HG02981 (cell line): ENCODE data around the gene PPFIA1.

Source experiments
- ATAC-seq: cut with Tn5 transposase; IDR thresholded peaks from one replicate; pipeline ENCODE4 v1.9.1; 2021; ENCODE audit warnings: mild to moderate bottlenecking, moderate library complexity; ENCODE audit not compliant: unreplicated experiment

The PPFIA1 gene

GRCh38 chr11:70351646-70352045 is 81.2 kb downstream of the PPFIA1 start:
- ATAC-seq = no peak

GRCh38 chr11:70352100-70352499 is 81.6 kb downstream of the PPFIA1 start:
- ATAC-seq = no peak

DNA sequence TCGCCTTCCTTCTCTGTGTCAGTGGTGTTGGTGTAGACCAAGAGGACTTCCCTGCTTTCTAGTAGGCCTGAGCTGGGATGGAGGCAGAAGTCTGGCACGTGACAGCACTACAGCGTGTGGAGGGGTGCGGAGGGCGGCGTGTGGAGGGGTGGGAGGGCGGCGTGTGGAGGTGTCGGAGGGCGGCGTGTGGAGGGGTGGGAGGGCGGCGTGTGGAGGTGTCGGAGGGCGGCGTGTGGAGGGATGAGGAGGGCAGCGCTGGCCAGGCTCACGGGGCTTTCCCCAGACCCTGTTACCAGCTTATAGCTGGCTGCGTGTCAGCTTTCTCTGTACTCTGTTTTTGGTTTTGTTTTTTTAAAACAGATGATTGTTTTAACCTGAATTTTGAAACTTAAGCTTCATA is 82.1 kb downstream of the PPFIA1 start:
- no peak for ATAC-seq

GRCh38 chr11:70353329-70353728 is 82.8 kb downstream of the PPFIA1 start:
- no peak for ATAC-seq

GRCh38 chr11:70353900-70354568 is 83.5 kb downstream of the PPFIA1 start:
- no peak for ATAC-seq

GRCh38 chr11:70354629-70355028 is 84.1 kb downstream of the PPFIA1 start:
- no peak for ATAC-seq

DNA sequence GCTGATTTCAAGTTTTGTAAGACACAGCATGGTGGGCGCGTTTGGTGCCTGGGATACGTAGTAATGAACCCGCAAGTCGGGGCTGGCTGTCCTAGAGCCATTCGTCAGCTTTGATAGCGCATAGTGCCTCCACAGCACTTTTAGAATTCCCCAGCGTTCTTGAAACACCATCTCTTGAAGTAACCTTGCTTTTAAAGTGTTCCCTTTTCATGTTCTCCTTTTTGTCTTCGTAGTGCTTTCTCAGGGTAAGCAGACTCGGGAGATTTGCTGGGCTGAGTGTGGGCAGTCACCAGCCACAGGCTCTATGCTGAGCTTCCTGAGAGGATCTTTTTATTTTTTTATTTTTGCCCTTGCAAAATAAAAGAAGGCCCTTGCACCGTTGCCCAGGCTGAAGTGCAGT is 88.3 kb downstream of the PPFIA1 start:
- ATAC-seq = no peak

DNA sequence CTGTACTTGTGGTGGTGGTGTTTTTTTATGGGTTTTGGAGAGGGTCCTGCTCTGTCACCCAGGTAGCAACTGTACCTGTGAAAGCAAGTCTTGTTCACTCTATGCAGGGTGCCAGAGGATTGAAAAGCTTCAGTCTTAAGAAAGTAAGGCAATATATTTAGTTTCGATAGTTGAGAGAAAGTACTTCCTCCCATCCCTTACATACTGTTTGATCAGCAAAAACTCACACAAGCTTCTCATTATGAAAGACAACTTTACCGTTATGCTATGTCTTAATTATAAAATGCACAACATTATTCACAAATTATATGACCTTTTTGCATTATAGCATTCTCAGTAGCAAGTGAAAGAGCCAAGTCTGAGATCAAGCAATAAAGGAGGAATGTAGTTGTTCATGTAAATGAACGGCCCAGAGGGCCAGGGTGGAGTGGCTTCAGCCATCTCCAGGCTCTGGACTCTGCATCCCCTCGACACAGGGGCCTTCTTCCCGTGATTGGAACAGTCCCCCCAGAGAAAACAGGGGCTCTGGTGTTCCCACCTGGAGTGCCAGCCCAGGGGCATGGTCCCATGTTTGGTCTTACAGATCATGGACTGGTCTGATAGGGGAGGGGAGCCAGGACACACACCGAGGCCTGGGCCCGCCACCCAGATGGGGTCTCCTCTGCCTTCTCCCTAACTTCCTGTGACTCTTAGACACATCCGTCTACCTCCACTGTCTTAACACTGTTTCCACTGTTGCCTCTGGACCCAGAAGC is 89.1 kb downstream of the PPFIA1 start:
- ATAC-seq = no peak

DNA sequence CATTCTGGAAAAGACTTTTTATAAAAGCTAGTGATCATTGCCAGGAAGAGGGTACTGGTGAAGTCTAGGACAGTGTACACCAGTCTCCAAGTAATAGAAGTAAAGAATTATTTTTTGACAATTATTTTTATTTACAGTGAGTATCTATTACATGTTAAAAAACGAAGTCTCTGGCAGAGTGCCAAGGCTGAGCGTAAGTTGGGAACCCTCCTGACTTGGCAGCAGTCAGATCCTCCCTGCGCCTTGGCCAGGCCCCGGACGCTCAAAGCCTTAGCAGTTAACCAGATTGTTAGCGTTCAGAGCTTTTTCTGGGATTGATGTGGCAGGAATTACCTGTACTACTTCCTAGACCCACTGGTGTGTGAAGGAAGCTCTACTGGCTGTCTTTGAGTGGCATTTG is 89.7 kb downstream of the PPFIA1 start:
- ATAC-seq = no peak

GRCh38 chr11:70364178-70364577 is 93.7 kb downstream of the PPFIA1 start:
- ATAC-seq = no peak

GRCh38 chr11:70364745-70365543 is 94.5 kb downstream of the PPFIA1 start:
- no peak for ATAC-seq

GRCh38 chr11:70365544-70365927 is 95.0 kb downstream of the PPFIA1 start:
- ATAC-seq = no peak

DNA sequence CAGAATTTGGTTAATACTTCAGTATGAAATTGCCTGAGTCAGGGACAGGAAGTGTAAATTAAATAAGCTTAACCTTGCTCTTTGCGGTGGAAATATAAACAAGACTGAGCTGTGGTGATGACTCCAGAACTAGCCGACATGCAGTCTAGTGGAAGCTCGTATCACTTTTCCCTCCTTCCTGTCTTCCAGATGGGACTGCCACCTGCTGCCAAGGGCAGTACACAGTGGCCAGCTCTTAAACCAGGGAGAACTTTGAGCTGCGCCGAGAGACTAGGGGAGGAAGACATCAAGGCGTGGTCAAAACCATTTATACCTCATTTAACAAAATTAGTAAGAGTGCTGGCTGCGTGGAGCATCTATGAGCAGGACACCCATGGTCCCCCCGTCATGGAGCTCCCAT is 96.6 kb downstream of the PPFIA1 start:
- no peak for ATAC-seq

DNA sequence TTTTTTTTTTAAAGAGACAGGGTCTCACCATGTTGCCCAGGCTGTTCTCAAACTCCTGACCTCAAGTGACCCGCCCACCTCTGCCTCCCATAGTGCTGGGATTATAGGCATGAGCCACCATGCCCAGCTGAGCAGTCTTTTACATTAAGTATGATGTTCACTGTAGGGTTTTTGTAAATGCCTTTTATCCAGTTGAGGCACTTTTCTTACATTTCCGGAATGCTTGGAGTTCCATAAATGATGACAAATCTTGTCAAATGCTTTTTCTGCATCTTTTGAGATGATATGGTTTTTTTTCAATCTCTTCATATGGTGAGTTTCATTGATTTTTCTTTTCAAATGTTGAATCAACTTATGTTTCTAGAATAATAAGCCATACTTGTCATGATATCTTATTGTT is 98.5 kb downstream of the PPFIA1 start:
- ATAC-seq = no peak

GRCh38 chr11:70371241-70371640 is 100.8 kb downstream of the PPFIA1 start:
- ATAC-seq = no peak

GRCh38 chr11:70372076-70372475 is 101.6 kb downstream of the PPFIA1 start:
- ATAC-seq = no peak

- no peak for ATAC-seq
Measured at GRCh38 chr11:70376621-70377020, 106.1 kb downstream of the PPFIA1 start.

DNA sequence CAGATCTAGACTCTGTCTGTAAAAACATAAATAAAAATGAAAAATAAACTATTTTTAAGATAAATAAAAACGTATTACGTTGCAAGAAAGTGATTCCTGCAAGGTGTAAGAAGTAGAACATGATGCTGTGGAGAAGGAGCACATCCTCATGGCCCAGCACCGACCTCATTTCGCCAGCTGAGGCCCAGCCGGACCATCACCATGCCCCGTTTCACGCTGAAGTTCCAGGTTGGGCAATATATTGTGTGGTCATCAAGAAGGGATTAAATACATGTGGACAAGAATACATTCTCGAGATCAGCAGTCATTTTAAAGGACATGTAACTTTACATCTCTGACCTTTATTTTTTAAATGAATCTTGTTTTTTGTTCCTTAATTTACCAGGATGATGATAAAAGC is 107.2 kb downstream of the PPFIA1 start:
- no peak for ATAC-seq

DNA sequence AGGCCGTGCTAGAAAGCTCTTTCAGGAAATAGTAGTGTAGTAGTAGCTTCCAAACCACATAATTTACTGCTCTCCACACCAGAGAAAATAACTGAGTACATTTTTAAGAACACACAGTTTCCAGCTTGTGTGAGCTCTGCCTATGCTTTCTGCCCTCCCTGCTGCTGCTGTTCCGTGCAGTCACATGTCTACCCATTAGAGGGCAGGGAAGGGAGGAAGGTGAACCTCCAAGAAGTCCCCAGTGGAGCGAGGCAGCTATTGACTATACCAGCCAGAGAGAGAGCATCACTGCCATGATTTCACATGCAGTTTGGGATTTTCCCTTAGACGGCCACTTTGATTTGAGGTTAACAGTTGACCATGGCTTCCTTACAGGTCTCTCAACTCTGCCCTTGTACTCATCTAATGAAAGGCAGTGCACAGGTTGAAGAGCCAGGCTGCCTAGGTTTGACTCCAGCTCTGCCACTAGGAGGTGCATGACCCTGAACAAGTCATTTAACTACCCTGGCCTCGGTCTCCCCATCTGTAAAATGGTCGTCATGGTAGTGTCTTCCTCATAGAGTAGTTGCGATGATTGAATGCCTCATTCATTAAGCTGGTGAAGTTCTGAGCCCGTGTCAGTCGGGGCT is 108.1 kb downstream of the PPFIA1 start:
- ATAC-seq = no peak

DNA sequence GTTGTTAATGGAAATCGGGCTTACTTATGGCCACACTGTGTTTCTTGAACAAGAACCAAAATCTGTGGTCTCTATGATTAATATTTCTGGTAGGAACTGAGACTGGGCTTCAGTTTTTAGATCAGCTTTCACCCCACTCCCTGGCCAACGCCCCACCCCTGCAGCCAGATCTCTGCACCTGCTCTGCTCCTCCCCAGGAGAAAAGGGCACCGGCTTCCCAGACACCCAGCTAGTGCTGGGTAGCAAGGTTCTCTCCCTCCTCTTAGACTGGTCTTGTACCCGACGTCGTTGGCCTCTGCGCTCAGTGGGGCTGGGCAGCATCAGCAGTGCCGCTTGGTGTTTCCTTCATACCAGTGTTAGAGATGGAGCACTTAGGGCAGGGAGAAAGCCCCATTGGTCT is 110.9 kb downstream of the PPFIA1 start:
- no peak for ATAC-seq
